K562 (cell line): ENCODE results near the gene SLC6A14.

Experiments used
- BACH1 ChIP-seq: fragments of 200-800 bp; sonication (Bioruptor generic); IDR thresholded peaks from 2 replicates; pipeline ENCODE4 v1.6.1; 2016; ENCODE audit warnings: missing genetic modification characterization, missing compliant biosample characterization
- CTCF ChIP-seq, 3 experiments: IDR thresholded peaks in 2 of 3; conservative IDR thresholded peaks in 1 of 3; 2 replicates each; pipeline ENCODE4 v1.5.1; 2011 to 2012; ENCODE audit warnings: low read length in 3 of 3, mild to moderate bottlenecking in 3 of 3, control low read depth in 2 of 3, improper control_type of control experiment in 1 of 3, inconsistent platforms in 1 of 3, low read depth in 1 of 3, mixed read lengths in 1 of 3, moderate library complexity in 1 of 3; ENCODE audit not compliant: insufficient read depth in 2 of 3
- MAX ChIP-seq: sonication (generic); formaldehyde crosslinking; IDR thresholded peaks from 2 replicates; pipeline ENCODE4 v1.9.0; 2022; ENCODE audit warnings: mild to moderate bottlenecking, missing genetic modification reagents
- PBX2 ChIP-seq, 2 experiments: IDR thresholded peaks in 1 of 2; conservative IDR thresholded peaks in 1 of 2; 2 replicates each; pipeline ENCODE4 v1.6.1; 2016; ENCODE audit warnings: low read depth in 2 of 2, mild to moderate bottlenecking in 1 of 2, missing compliant biosample characterization in 1 of 2, missing genetic modification characterization in 1 of 2, moderate library complexity in 1 of 2
- RAD51 ChIP-seq: fragments of 450-650 bp; IDR thresholded peaks from 2 replicates; pipeline ENCODE4 v1.7.1; 2016; ENCODE audit warnings: low read depth, mild to moderate bottlenecking, borderline replicate concordance
- TAF7 ChIP-seq: fragments of 450-650 bp; IDR thresholded peaks from 2 replicates; pipeline ENCODE4 v1.6.1; 2016; ENCODE audit warnings: missing genetic modification characterization, missing compliant biosample characterization
- ZBTB11 ChIP-seq, 3 experiments: fragments of 200-800 bp in 1 of 3; fragments of 250-450 bp in 1 of 3; fragments of 450-650 bp in 1 of 3; sonication (Bioruptor Pico) in 1 of 3; sonication (Bioruptor generic) in 1 of 3; formaldehyde crosslinking in 1 of 3; IDR thresholded peaks; 2 replicates each; pipeline versions ENCODE4 v1.6.1 to v1.8.0; 2016 to 2022; ENCODE audit warnings: mild to moderate bottlenecking in 2 of 3, missing genetic modification characterization in 2 of 3, missing compliant biosample characterization in 1 of 3, moderate library complexity in 1 of 3

- TF ChIP-seq CTCF (IDR thresholded peaks at IDR 0.05 in 2 of 3, conservative IDR thresholded peaks at IDR 0.05 in 1 of 3; ENCODE audit: insufficient read depth in 2 of 3, low read depth in 1 of 3, low read length in 3 of 3) (no peak), RAD51 (no peak), BACH1 (tag) (no peak), ZBTB11 (CRISPR knock-in tag; IDR thresholded peaks at IDR 0.05) (no peak), MAX (CRISPR knock-in tag) (no peak), TAF7 (tag) (no peak), PBX2 (CRISPR knock-in tag; IDR thresholded peaks at IDR 0.05; ENCODE audit: low read depth) (no peak), PBX2 (tag; conservative IDR thresholded peaks at IDR 0.05; ENCODE audit: low read depth) (no peak)
These were observed 19.2 kb upstream of the SLC6A14 start for GRCh38 chrX:116417214-116417613.
